ENCODE results near the gene PFN1.

The PFN1 gene

GRCh38 chr17:4967539-4968485 lies 19.5 kb upstream of the PFN1 start, which contains the start of gene SPAG7:
TSS of gene SPAG7 (minus strand) at chr17:4967817. CDS start at chr17:4967804, 13 bp downstream.
- DNase-seq: peak; percentile 100

- DNase-seq: no peak
These were observed 18.7 kb upstream of the PFN1 start for GRCh38 chr17:4966844-4967538.

GRCh38 chr17:4965311-4965986 lies 17.1 kb upstream of the PFN1 start:
- no peak for DNase-seq

GRCh38 chr17:4960279-4960922 lies 12.1 kb upstream of the PFN1 start:
- no peak for DNase-seq

- DNase-seq: no peak
These were observed 11.1 kb upstream of the PFN1 start for GRCh38 chr17:4959261-4959965.

GRCh38 chr17:4958102-4958501 lies 9.8 kb upstream of the PFN1 start:
- no peak for DNase-seq

- no peak for DNase-seq
These were observed 8.2 kb upstream of the PFN1 start for GRCh38 chr17:4956493-4957061.

- no peak for DNase-seq
These were observed 6.8 kb upstream of the PFN1 start for GRCh38 chr17:4955091-4955490.

GRCh38 chr17:4953451-4953961 lies 5.2 kb upstream of the PFN1 start:
- DNase-seq: no peak

GRCh38 chr17:4951486-4951885 lies 3.2 kb upstream of the PFN1 start:
- no peak for DNase-seq

GRCh38 chr17:4950746-4951204 lies 2.4 kb upstream of the PFN1 start, which contains the start of gene ENO3:
TSS of gene ENO3 (plus strand) at chr17:4951119. CDS start at chr17:4951830, 711 bp downstream.
- DNase-seq: peak; percentile 24

- peak; percentile 62 for DNase-seq
These were observed 1.9 kb upstream of the PFN1 start for GRCh38 chr17:4950075-4950745.

- peak; percentile 73 for DNase-seq
These were observed 1.2 kb upstream of the PFN1 start for GRCh38 chr17:4949321-4950074.

- peak; percentile 92 for DNase-seq
These were observed 596 bp upstream of the PFN1 start for GRCh38 chr17:4948931-4949320.

- peak; percentile 66 for DNase-seq
These were observed 742 bp downstream of the PFN1 start for GRCh38 chr17:4947411-4948165.

- DNase-seq: no peak
These were observed 1.3 kb downstream of the PFN1 start for GRCh38 chr17:4947010-4947410.

GRCh38 chr17:4946312-4946976 lies 1.9 kb downstream of the PFN1 start:
- DNase-seq: no peak

GRCh38 chr17:4945944-4946280 lies 2.4 kb downstream of the PFN1 start:
- DNase-seq: no peak

Data from retina (tissue), 1 donor.